ENCODE data around the gene DDI1.

DDI1 gene

GRCh38 chr11:104036588-104036987 is at the start of gene DDI1:
DDI1 (plus strand) TSS chr11:104036640; CDS start chr11:104036823, 183 bp downstream.
- no peak for DNase-seq

DNA sequence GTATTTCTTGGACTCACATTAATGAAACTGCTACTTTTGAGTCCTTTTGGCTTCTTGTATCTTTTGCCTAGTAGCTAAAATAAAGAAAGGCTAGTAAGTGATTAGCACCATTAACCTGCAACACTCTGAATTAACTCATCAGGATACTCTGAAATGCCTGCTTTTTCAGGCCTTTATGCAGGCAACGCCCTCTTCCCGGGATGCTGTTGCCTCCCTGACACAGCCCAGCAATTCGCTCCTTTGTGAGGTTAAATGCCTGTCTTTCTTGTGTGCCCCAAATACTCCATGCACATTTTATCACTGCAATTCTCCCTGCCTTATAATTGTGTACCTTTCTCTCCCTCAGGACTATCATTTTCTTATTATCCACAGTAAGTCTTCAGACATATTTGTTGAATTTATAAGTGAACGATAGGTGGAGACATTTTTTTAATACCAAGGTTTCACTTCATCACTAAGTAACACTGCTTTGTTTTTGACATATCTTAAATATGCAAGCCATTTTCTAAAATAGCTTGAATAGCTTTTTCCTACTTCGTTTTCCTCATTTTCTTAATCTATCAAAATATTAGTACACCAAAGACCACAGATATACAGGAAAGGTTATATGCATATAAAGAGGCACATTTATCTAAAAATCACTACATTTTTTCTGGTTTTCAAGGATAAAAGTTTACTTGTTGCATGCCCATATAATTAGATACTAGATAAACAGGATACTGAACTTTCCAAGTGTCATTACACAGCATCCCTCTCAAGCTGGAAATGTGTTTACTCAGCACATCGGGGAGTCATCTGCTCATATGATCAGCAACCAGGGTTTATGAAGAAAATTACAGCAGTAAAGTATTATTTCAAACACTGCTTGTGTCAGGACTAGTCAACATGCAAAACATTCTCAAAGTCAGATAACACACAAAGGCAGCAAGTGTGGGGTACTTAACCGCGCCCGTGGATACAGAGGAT is 48.5 kb upstream of the DDI1 start:
- DNase-seq: no peak

DNA sequence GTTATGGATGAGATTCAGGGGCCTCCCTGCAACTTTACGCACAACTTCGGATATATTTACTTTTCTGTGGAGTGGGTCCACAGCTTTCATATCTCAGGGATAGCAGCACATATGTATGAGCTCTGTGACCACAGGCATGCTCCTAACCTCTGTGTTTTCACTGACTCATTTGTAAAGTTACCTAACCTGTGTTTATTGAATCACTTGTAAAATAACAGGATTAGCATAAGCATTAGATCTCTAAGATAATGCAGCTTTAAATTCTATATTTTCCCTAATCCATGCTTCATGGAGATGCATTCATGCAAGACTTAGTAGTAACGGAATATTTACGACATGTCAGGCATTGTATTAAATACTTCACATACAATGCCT is 47.9 kb upstream of the DDI1 start:
- no peak for DNase-seq

DNA sequence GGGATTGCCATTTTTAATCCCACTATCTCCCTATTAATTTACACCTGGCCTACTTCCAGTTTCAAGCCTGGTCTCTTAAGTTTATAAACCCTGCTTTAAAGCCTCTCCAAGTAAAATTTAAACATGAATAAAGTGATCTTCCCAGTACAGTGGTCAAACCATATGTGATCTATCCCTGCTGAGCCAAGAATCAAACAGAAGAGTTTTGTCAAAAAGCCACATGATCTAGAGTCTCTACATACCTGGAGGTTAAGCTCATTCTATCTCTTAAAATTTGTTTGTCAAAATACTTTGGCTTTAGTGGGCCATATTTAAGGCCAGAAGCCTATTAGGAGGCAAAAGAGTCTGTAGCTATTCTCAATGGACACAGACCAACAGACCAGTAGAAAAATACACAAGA is 42.9 kb upstream of the DDI1 start:
- no peak for DNase-seq

DNA sequence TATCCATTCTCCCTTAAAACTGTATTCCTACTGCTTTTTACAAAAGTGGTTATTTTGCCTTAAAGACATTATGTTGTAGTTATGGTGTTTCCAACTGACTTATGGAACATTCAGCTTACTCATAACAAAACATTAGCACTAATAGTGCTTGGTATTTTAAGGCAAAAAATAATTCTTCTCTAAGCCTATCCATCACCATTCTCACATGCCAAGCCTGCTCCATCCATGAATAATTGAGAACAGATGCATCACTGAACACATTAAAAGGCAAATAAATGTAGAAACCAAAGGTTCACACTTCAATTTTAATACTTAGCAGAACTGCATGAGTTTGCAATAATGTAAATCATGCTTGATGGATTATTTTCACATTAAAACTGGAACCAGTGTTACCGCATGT is 42.3 kb upstream of the DDI1 start:
- DNase-seq: no peak

DNA sequence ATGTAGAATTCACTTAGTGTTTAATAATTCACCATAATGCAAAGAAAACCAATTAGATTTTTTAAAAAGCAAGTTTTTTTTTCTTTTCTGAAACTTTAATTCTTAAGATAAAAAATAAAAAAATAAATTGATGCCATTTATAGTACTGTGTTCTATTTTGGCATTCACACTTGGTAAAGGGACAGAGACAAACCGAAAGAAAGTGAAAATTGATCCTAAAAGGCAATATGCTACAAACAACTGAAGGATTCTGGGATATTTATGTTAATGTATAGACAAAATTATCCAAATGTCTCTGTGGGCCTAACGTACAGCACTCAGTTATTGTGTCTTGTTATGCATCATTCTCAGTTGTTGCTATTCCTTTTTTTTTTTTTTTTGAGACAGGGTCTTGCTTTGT is 41.9 kb upstream of the DDI1 start:
- no peak for DNase-seq

- no peak for DNase-seq
Observed at GRCh38 chr11:103995896-103996295, 40.5 kb upstream of the DDI1 start.

- no peak for DNase-seq
Observed at GRCh38 chr11:103997082-103997481, 39.4 kb upstream of the DDI1 start.

GRCh38 chr11:103998826-103999508 is 37.5 kb upstream of the DDI1 start:
- no peak for DNase-seq

- no peak for DNase-seq
Observed at GRCh38 chr11:104000798-104001197, 35.6 kb upstream of the DDI1 start.

DNA sequence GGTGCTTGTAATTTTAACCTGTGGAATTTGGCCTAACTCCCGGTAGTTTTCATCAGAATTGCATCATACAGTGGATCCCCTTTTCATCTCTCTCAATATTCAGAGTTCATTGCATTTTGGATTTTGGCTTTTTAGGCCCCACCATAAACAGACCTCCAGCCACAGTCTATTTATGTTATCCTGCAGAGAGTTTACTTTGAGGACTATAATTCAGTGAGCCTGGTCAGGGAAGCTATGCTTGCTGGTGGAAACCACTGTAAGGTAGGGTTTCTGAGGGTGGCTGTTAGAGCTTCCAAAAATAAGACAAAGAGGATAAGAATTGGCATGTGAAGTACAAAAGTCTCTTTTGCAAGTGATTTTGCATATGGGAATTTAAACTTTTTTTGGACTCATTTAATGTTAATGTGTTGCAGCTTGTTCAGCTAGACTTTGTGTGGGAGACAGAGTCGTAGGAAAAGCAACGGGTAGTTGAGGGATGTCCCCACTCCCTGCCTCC is 34.8 kb upstream of the DDI1 start:
- no peak for DNase-seq

DNA sequence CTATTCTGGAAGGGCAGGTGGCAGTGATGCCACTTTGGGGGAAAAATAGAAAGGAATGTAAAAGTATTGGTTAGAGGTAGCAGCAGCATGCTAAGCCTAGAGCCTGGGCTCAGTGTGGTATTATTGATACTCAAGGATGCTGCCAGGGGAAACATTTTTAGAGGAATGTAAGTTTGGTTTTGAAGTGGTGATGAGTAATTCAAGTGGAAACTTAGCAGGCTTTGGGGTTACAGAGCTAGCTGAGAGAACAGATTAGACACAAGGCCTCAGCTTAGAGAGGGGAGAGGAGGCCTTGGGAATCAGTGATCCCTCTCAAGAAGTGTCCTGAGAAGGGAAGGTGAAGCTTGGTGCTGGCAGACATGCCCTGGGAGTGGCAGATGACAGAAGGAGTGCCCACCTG is 32.9 kb upstream of the DDI1 start:
- DNase-seq: no peak

DNA sequence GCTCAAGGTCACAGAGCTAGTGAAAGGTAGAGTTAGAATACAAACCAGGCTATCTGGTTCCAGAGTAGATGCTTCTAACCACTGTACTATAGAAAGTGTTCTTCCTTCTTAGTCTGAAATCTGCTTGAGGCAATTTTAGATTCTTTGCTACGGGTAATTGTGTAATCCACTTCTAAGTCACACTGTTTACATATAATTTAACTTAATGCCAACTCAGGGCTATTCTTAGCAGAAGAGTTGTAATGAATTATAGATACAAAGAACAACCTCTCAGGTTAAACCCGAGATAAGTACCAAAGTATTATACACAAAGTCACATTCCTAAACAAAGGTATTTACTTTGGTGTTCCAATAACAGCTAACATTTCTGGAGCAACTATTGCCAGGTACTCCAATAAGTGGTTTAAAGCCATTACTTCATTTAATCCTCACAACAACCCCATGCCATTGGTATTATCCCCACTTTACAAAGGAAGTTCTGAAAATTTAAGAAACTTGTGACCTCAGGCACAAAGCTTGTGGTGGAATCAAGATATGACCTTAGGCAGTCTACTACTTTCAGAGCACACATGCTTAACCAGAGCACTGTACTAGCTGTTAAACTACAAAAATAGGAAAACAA is 31.1 kb upstream of the DDI1 start:
- DNase-seq: no peak

DNA sequence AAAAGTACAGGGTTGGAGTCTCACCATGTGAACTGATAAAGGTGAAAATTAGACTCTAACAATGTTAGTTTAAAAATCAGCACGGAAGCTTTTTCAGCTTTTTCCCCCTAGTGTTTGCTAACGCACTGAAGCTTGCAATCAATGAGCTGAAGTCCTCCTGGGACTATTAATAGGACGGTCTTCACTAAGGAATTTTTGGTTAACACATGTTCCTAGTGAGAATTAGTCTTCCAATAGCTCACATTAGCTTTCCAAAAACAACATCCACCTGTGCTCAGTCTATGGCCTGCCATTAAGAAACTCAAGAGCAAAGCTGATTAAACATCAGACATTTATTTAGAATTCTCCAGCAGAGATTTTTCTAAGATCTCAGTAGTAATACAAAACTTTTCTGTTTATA is 26.7 kb upstream of the DDI1 start:
- no peak for DNase-seq

DNA sequence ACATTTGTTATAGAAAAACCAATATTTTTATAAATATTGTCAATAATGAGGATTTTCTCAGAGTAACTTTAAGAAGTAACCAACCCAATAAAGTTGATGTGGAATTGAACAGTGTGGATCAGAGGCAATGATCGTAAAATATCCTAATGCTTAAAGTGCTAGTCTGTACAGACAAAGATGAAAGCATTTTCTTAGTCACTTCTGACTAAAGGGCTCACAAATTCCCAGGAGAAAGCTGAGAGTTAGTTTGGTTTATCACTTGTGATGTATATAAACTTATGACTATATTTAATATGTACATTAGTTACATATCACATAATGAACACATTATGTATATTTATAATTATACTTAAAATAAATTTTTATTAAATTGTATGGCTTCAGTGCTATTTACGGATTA is 25.4 kb upstream of the DDI1 start:
- DNase-seq: no peak

DNA sequence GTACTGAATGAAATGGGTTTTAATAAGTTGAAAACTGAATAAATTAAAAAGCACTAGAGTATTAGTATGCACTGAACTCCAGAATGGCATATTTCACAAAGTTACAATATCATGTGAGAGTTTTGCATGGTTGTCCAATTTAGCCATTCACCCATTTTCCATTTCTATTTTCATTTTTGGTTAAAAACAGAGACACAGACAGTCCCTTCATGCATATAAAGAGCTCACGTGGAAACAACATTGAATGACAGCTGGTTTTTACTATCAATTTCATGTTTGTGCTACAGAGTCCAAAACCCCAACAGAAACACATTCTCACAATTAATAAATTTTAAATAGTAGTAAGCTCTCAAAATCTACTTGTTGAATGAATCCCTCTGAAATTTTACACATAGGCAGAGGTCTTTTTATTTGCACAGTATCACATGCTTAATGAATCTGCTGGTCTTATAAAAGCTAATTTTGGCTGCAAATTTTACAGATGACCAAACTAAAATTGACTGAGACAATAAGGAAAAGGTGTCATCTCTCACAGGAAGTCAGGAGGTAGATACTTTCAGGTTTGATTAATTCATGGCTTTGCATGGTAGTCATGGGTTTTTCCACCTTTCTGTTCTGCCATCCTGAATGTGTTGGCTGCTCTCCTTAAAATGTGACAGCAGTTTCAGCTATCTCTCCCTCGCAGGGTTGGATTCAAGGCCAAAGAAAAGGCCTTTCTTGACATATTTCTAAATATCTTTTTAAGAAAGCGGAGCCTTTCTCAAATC is 20.6 kb upstream of the DDI1 start:
- no peak for DNase-seq

DNA sequence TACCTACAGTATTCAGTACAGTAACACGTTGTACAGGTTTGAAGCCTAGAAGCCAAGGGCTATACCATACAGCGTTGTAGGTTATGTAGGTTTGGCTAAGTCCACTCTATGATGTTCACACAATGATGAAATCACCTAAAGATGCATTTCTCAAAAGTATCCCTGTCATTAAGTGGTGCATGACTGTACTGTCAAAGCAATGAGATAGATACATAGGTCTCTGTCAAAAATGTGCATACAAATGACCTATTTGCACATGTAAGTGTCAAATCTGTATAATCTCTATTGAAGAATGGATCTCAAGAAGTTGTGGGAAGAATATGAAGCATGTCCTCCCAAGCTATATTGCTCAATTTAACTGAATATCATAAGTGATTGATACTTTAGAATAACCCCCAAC is 11.9 kb upstream of the DDI1 start:
- DNase-seq: no peak

GRCh38 chr11:104028476-104029263 is 7.8 kb upstream of the DDI1 start:
- no peak for DNase-seq

GRCh38 chr11:104033134-104033533 is 3.3 kb upstream of the DDI1 start:
- no peak for DNase-seq

- no peak for DNase-seq
Observed at GRCh38 chr11:104033561-104033960, 2.9 kb upstream of the DDI1 start.

DNA sequence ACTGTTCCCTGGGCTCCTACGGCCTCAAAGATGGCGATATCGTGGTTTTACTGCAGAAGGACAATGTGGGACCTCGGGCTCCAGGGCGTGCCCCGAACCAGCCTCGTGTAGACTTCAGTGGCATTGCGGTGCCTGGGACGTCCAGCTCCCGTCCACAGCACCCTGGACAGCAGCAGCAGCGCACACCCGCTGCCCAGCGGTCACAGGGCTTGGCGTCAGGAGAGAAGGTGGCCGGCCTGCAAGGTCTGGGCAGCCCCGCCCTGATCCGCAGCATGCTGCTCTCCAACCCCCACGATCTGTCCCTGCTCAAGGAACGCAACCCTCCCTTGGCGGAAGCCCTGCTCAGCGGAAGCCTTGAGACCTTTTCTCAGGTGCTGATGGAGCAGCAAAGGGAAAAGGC is 555 bp downstream of the DDI1 start:
- DNase-seq: no peak

DNA sequence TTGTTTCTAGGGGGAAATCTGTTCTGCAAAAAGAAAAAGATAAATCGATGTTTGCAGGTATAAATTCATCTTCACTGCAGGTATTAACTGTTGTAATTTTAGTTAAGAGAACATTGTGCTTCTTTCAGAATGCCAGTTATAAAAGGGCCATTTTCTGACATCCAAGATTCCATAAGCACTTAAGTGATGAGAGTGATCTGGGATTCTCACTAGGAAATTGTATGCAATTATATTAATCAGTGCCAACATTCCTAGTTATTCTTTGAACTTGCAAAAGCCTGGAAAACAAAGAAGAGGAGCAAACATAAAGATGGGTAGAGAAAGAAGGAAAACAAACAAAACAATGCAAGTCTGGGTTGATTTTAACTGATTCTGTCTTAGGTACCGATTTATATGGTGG is 5.4 kb downstream of the DDI1 start:
- no peak for DNase-seq

All from stimulated activated CD4-positive, alpha-beta T cell treated with anti-CD3 and anti-CD28 coated beads, Interleukin-12 subunit alpha, Interleukin-12 subunit beta, amount 100 ng/mL, for 4 hours (primary cell).